ENCODE data around the gene RAB40C.

GRCh38 chr16:669666-670065, 79.8 kb downstream of the RAB40C start:
- TF ChIP-seq CTCF (conservative IDR thresholded peaks at IDR 0.05 in 1 of 2, IDR thresholded peaks at IDR 0.05 in 1 of 2; ENCODE audit: low read depth in 1 of 2, low read length in 2 of 2) = no peak
- TF ChIP-seq EZH2 (IDR thresholded peaks at IDR 0.05; ENCODE audit: low read length, missing control alignments) = no peak

Measured in fibroblast of lung (primary cell).